ENCODE data around the gene OCA2. TPM values are rescaled to one million over a fixed set of nuclear protein-coding genes. Genes with fewer than 3 reads are reported as not detected.

The OCA2 gene
- total and polyA plus RNA-seq, 11 donors: 0.04 to 0.10 (median 0.07) TPM; not detected in 8

DNA sequence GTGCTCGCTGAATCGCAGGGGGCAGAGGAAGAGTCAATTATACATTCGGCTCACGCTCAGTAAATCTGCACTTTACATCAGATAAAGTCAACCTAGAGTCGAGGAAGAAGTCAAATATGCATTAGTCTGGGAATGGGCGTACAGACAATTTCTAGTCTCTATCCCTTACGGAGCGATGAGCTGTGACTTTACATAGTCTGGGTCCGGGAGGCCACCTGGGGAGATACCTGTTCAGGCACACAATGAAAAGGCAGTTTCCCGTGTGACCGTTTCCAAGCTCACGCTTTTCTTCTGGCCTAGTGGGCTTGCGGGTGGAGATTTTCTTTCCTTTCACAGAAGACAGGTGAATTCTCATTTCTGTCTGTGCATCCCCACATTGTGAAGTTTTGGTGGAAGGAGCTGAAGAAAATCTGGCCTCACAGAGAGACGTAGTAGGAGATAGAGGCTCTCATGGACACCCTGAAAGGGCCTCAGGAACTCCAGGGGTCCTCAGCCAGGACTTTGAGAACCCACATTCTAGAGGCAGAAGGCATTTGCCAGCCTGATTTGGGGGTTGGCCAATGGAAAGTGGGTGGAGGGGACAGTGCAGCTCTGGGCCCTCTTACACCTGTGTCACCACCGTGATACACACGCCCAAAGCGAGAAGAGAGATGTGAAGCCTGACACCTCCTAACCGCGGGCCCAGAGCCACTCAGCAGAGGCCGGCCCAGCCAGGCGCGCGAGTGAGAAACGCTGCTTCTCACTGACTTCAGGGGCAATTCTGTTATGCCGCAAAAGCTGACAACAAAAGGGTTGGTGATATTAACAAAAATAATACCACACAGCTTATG is 10.7 kb upstream of the OCA2 start:
- Histone ChIP-seq H3K36me3 (peaks cover 0 to 45% (median 40%) of the 10 kb centered on the region in 9 donors), H3K4me3 (no peak overlapping the region), H3K4me1 (peaks cover 0 to 18% (median 12%) of the 10 kb centered on the region in 12 donors), H3K9me3 (no peaks in the 10 kb centered on the region), H3K27me3 (peaks cover 0 to 19% (median 5%) of the 10 kb centered on the region in 9 donors), H3K27ac (no peak overlapping the region)
- DNase-seq (peak in 1 of 5 donors; percentile 4), ATAC-seq (peak in 1 of 4 donors; percentile 18)
- WGBS, 4 donors: 91 to 93% (median 92%) methylated on average over 25 of the region's 25 CpGs
- intact Hi-C loops (cut with DNase I): loop anchor here in 1 of 10 donors (10.0 kb wide), 1 partner anchor 1225 kb away; no protein-coding TSS in a partner anchor
- TF ChIP-seq, protein P1, sequence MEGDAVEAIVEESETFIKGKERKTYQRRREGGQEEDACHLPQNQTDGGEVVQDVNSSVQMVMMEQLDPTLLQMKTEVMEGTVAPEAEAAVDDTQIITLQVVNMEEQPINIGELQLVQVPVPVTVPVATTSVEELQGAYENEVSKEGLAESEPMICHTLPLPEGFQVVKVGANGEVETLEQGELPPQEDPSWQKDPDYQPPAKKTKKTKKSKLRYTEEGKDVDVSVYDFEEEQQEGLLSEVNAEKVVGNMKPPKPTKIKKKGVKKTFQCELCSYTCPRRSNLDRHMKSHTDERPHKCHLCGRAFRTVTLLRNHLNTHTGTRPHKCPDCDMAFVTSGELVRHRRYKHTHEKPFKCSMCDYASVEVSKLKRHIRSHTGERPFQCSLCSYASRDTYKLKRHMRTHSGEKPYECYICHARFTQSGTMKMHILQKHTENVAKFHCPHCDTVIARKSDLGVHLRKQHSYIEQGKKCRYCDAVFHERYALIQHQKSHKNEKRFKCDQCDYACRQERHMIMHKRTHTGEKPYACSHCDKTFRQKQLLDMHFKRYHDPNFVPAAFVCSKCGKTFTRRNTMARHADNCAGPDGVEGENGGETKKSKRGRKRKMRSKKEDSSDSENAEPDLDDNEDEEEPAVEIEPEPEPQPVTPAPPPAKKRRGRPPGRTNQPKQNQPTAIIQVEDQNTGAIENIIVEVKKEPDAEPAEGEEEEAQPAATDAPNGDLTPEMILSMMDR (IDR thresholded peaks at IDR 0.05): no peak
- TF ChIP-seq POLR2A (IDR thresholded peaks at IDR 0.05): no peak

- Histone ChIP-seq H3K27ac (no peak overlapping the region), H3K9me3 (no peaks in the 10 kb centered on the region), H3K4me1 (peaks cover 0 to 18% (median 12%) of the 10 kb centered on the region in 12 donors), H3K27me3 (peaks cover 0 to 25% (median 5%) of the 10 kb centered on the region in 9 donors), H3K36me3 (peaks cover 0 to 26% (median 20%) of the 10 kb centered on the region in 9 donors), H3K4me3 (peak overlapping the region in 8 of 12 donors; percentile 36 to 71 (median 61))
- peak in 1 of 5 donors; percentile 4 for DNase-seq
- no peak for TF ChIP-seq POLR2A (IDR thresholded peaks at IDR 0.05)
- TF ChIP-seq, protein P1 (IDR thresholded peaks at IDR 0.05): no peak
- intact Hi-C loops (cut with DNase I): no loop called here
- WGBS, 4 donors: 50 to 60% (median 51%) methylated on average over 7 to 8 of the region's 8 CpGs
- no peak for ATAC-seq
Observed at GRCh38 chr15:28107904-28108275, 8.8 kb upstream of the OCA2 start.

DNA sequence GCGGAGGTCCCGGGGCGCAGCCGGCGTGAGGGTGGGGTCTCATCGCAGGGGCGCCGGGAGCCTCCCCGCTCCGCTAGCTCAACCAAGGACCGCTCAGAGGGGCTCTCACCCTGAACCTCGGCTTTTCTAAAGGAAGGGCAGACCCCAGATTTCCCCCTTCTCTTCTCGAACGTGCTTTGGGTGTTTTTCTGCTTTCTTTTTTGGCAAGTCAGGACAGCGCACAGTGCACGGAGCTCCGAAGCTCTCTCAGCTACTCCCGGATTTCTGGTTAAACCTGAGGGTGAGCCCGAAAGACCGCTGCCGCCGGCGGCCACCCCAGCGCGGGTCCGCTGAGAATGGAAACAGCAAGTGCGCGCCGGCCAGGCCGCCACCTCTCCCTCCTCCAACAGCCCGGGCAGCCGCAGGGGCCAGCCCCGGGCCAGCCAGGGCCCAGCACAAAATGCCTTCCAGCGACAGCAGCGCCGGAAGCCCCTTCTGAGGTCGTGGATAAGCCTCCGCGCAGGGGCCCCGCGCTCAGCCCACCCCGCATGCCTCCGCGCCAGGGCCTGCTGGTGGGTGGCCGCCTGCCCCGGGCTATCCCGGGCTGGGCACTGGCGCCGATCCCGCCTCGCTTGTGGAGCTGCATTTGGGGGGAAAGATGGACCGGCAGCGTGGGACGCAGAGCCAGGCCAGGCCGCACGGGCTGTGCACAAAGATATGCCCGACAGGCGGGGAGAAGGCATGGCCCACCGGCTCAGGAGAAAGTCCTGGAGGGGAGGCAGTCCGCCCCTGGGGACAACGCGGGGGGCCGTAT is 8.2 kb upstream of the OCA2 start:
- Histone ChIP-seq H3K36me3 (peaks cover 0 to 20% (median 14%) of the 10 kb centered on the region in 9 donors), H3K9me3 (no peaks in the 10 kb centered on the region), H3K27me3 (peaks cover 0 to 25% (median 5%) of the 10 kb centered on the region in 9 donors), H3K4me1 (peaks cover 0 to 18% (median 12%) of the 10 kb centered on the region in 12 donors), H3K27ac (no peak overlapping the region), H3K4me3 (peak overlapping the region; percentile 24 to 71 (median 58))
- WGBS, 4 donors: 5 to 9% (median 5%) methylated on average over 44 to 63 of the region's 63 CpGs
- intact Hi-C loops (cut with DNase I): no loop called here
- DNase-seq: peak in 1 of 5 donors; percentile 21
- TF ChIP-seq POLR2A (IDR thresholded peaks at IDR 0.05): no peak
- TF ChIP-seq, protein P1 (IDR thresholded peaks at IDR 0.05): no peak
- peak in 3 of 4 donors; percentile 35 to 60 (median 38) for ATAC-seq

Data from heart left ventricle (tissue), 16 donors.